ENCODE results near the gene C10orf95.
A peak's percentile ranks its signal among the peaks of the same experiment; 100 is the strongest.

The C10orf95 gene

DNA sequence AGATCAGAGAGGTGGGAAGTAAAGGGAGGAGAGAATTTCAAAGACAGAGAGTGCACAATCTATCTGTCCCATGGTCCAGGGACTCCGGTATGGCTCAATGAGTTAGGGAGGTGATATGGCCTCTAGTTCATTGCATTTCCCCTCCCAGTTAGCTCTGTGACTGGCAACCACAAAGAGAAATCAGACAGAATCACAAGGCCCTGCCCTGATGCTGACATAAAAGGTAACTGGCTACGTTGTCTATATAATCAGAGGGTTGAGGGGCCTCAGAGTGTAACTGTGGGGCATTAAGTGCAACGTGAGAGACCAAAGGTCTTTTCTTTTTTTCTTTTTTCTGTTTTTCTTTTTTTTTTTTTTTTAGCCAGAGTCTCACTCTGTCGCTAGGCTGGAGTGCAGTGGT lies 7.3 kb upstream of the C10orf95 start:
- 0 out of 2 replicates have a peak, but pooled peaks have one; percentile 29 for TF ChIP-seq ZNF600 (tag by site-specific recombination; IDR thresholded peaks at IDR 0.05)
- TF ChIP-seq, protein P1, sequence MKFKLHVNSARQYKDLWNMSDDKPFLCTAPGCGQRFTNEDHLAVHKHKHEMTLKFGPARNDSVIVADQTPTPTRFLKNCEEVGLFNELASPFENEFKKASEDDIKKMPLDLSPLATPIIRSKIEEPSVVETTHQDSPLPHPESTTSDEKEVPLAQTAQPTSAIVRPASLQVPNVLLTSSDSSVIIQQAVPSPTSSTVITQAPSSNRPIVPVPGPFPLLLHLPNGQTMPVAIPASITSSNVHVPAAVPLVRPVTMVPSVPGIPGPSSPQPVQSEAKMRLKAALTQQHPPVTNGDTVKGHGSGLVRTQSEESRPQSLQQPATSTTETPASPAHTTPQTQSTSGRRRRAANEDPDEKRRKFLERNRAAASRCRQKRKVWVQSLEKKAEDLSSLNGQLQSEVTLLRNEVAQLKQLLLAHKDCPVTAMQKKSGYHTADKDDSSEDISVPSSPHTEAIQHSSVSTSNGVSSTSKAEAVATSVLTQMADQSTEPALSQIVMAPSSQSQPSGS (tag by site-specific recombination; IDR thresholded peaks at IDR 0.05; ENCODE audit: low read depth) = no peak
- Histone ChIP-seq H3K4me3 (ENCODE audit: low read depth, low read length) (no peak overlapping the region), H3K27ac (ENCODE audit: extremely low read depth, low read depth, low read length) (no peak overlapping the region), H3K9me3 (ENCODE audit: control insufficient read depth, insufficient read depth, low read depth, low read length) (no peaks in the 10 kb centered on the region), H3K36me3 (ENCODE audit: control insufficient read depth in 2 of 2, insufficient read depth in 1 of 2, low read length in 2 of 2) (peaks cover 5 to 14% of the 10 kb centered on the region in 2 experiments; a peak in 2 of 3 replicates), H3K4me1 (ENCODE audit: control insufficient read depth, insufficient read depth, low read length) (0 out of 2 replicates have a peak, but pooled peaks cover 2% of the 10 kb centered on the region)
- ChIA-PET CTCF (interaction anchor here (0.6 kb wide), 2 partner anchors 40 to 137 kb away, joined by 3 to 5 read pairs; no protein-coding TSS in a partner anchor), POLR2A (interaction anchor here (4.6 kb wide), 1 partner anchor 7 kb away, joined by 39 read pairs; the partner anchor contains the start of gene C10orf95)

DNA sequence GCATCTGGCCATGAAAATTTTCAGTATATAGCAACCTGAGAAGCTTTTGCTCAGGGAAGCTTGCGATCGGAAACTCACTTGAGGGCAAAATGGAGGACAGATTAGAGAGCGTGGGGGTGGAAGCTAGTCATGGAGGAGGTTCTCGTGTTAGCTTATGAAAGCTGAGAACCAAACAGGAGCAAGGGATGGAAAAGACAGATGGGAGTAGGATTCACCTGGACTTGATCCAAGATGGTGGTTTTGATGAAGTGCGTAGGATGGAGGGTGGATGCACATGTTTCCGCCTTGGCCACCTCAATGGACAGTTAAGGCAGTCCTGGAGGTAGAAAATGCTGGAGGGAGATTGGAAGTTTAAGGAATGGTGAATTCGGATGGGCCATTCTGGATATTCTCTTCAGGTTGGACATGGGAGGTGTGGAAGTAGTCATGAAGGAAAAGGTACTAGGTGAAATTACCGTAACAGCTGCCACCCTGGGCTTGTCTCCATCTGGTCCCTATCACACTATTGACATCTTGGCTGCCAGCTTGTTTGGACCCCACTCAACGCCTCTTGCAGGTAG lies 6.3 kb upstream of the C10orf95 start:
- Histone ChIP-seq H3K36me3 (ENCODE audit: control insufficient read depth in 2 of 2, insufficient read depth in 1 of 2, low read length in 2 of 2) (peaks cover 6 to 23% of the 10 kb centered on the region in 2 experiments; a peak in 2 of 3 replicates), H3K9me3 (ENCODE audit: control insufficient read depth, insufficient read depth, low read depth, low read length) (no peaks in the 10 kb centered on the region), H3K4me1 (ENCODE audit: control insufficient read depth, insufficient read depth, low read length) (peaks cover 4% of the 10 kb centered on the region; the same call in 1 of the 2 replicates), H3K27ac (ENCODE audit: extremely low read depth, low read depth, low read length) (no peak overlapping the region), H3K4me3 (ENCODE audit: low read depth, low read length) (no peak overlapping the region)
- ChIA-PET CTCF (interaction anchor here (0.6 to 1.1 kb wide), 4 partner anchors 113 to 1407 kb away, joined by 3 read pairs; no protein-coding TSS in a partner anchor), POLR2A (no interaction called here)
- TF ChIP-seq ZNF366 (tag by site-specific recombination; conservative IDR thresholded peaks at IDR 0.05) (no peak), ZFHX2 (tag by site-specific recombination; conservative IDR thresholded peaks at IDR 0.05) (0 out of 2 replicates have a peak, but pooled peaks have one; percentile 10), ZNF121 (tag by site-specific recombination; IDR thresholded peaks at IDR 0.05) (peak; percentile 5; the same call in 1 of the 2 replicates)
- TF ChIP-seq, protein P2, sequence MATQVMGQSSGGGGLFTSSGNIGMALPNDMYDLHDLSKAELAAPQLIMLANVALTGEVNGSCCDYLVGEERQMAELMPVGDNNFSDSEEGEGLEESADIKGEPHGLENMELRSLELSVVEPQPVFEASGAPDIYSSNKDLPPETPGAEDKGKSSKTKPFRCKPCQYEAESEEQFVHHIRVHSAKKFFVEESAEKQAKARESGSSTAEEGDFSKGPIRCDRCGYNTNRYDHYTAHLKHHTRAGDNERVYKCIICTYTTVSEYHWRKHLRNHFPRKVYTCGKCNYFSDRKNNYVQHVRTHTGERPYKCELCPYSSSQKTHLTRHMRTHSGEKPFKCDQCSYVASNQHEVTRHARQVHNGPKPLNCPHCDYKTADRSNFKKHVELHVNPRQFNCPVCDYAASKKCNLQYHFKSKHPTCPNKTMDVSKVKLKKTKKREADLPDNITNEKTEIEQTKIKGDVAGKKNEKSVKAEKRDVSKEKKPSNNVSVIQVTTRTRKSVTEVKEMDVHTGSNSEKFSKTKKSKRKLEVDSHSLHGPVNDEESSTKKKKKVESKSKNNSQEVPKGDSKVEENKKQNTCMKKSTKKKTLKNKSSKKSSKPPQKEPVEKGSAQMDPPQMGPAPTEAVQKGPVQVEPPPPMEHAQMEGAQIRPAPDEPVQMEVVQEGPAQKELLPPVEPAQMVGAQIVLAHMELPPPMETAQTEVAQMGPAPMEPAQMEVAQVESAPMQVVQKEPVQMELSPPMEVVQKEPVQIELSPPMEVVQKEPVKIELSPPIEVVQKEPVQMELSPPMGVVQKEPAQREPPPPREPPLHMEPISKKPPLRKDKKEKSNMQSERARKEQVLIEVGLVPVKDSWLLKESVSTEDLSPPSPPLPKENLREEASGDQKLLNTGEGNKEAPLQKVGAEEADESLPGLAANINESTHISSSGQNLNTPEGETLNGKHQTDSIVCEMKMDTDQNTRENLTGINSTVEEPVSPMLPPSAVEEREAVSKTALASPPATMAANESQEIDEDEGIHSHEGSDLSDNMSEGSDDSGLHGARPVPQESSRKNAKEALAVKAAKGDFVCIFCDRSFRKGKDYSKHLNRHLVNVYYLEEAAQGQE (tag by site-specific recombination; IDR thresholded peaks at IDR 0.05) = no peak

DNA sequence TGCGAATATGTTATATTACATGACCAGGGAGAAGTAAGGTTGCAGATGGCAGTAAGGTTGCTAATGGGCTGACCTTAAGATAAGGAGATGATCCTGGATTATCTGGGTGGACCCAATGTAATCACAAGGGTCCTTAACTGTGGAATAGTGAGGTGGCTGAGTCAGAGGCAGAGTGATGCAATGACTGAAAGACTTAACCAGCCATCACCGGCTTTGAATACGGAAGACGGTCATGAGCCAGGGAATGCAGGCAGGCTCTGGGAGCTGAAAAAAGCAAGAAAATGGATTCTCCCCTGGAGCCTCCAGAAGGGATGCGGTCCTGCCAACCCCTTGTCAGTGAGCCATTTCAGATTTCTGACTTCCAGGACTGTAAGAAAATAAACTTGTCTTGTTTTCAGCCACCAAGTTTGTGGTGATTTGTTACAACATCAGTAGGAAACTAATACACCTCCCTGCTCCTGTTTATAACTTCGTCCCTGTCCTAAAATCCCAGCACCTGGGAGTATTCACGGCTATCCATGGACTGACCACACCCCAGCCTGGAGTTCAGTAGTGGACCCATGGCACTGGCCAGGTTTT lies 4.6 kb upstream of the C10orf95 start:
- no peak overlapping the region; the same call in 1 of the 2 replicates for H3K27ac ChIP-seq (ENCODE audit: extremely low read depth, low read depth, low read length)
- H3K36me3 ChIP-seq (ENCODE audit: control insufficient read depth in 2 of 2, insufficient read depth in 1 of 2, low read length in 2 of 2) = peaks cover 14 to 36% of the 10 kb centered on the region in 2 experiments; a peak in 2 of 3 replicates
- H3K9me3 ChIP-seq (ENCODE audit: control insufficient read depth, insufficient read depth, low read depth, low read length) = no peaks in the 10 kb centered on the region
- no peak overlapping the region for H3K4me3 ChIP-seq (ENCODE audit: low read depth, low read length)
- ChIA-PET POLR2A (interaction anchor here (0.7 to 1.0 kb wide), 3 partner anchors 24 to 59 kb away, joined by 3 to 4 read pairs (median 3); partner anchors contain the start of genes CUEDC2 and FBXL15), CTCF (interaction anchor here (0.7 to 1.0 kb wide), 3 partner anchors 61 to 1390 kb away, joined by 3 read pairs; no protein-coding TSS in a partner anchor)
- peaks cover 5% of the 10 kb centered on the region; the same call in 1 of the 2 replicates for H3K4me1 ChIP-seq (ENCODE audit: control insufficient read depth, insufficient read depth, low read length)
- TF ChIP-seq ZNF239 (tag by site-specific recombination; IDR thresholded peaks at IDR 0.05) (no peak), ZNF404 (tag by site-specific recombination; IDR thresholded peaks at IDR 0.05) (no peak), HOXD13 (CRISPR knock-in tag; IDR thresholded peaks at IDR 0.05; ENCODE audit: borderline replicate concordance) (no peak), RBAK (tag by site-specific recombination; IDR thresholded peaks at IDR 0.05) (no peak), ZNF184 (tag by site-specific recombination; IDR thresholded peaks at IDR 0.05) (no peak)
- TF ChIP-seq, protein P2 (tag by site-specific recombination; IDR thresholded peaks at IDR 0.05) = 0 out of 2 replicates have a peak, but pooled peaks have one; percentile 31
- TF ChIP-seq, protein P3, sequence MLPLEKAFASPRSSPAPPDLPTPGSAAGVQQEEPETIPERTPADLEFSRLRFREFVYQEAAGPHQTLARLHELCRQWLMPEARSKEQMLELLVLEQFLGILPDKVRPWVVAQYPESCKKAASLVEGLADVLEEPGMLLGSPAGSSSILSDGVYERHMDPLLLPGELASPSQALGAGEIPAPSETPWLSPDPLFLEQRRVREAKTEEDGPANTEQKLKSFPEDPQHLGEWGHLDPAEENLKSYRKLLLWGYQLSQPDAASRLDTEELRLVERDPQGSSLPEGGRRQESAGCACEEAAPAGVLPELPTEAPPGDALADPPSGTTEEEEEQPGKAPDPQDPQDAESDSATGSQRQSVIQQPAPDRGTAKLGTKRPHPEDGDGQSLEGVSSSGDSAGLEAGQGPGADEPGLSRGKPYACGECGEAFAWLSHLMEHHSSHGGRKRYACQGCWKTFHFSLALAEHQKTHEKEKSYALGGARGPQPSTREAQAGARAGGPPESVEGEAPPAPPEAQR (tag by site-specific recombination; IDR thresholded peaks at IDR 0.05) = no peak
- TF ChIP-seq, protein P4, sequence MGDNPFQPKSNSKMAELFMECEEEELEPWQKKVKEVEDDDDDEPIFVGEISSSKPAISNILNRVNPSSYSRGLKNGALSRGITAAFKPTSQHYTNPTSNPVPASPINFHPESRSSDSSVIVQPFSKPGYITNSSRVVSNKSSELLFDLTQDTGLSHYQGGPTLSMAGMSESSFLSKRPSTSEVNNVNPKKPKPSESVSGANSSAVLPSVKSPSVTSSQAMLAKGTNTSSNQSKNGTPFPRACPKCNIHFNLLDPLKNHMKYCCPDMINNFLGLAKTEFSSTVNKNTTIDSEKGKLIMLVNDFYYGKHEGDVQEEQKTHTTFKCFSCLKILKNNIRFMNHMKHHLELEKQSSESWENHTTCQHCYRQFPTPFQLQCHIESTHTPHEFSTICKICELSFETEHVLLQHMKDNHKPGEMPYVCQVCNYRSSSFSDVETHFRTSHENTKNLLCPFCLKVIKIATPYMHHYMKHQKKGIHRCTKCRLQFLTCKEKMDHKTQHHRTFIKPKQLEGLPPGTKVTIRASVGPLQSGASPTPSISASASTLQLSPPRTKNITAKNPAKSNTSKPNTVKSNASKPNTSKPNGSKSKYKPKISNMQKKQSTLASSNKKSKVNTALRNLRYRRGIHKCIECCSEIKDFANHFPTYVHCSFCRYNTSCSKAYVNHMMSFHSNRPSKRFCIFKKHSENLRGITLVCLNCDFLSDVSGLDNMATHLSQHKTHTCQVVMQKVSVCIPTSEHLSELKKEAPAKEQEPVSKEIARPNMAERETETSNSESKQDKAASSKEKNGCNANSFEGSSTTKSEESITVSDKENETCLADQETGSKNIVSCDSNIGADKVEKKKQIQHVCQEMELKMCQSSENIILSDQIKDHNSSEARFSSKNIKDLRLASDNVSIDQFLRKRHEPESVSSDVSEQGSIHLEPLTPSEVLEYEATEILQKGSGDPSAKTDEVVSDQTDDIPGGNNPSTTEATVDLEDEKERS (tag by site-specific recombination; IDR thresholded peaks at IDR 0.05) = no peak
